Mesodermal cell (in vitro differentiated cells): ENCODE measurements around the gene WDR62.

ENCODE experiments used
- H3K27ac ChIP-seq: 2 replicates; pipeline ENCODE4 v1.7.0; 2013; ENCODE audit warnings: mild to moderate bottlenecking, low read depth, low read length, moderate library complexity; ENCODE audit not compliant: severe bottlenecking
- H3K36me3 ChIP-seq: 2 replicates; pipeline ENCODE4 v1.7.1; 2013; ENCODE audit warnings: mild to moderate bottlenecking, low read length, moderate library complexity; ENCODE audit not compliant: control insufficient read depth, insufficient read depth
- H3K4me1 ChIP-seq: one replicate; pipeline ENCODE4 v1.7.1; 2013; ENCODE audit warnings: mild to moderate bottlenecking, low read length; ENCODE audit not compliant: insufficient read depth, control insufficient read depth, poor library complexity, severe bottlenecking
- H3K4me3 ChIP-seq: 2 replicates; pipeline ENCODE4 v1.7.0; 2013; ENCODE audit warnings: low read length, control low read depth, mild to moderate bottlenecking; ENCODE audit not compliant: insufficient read depth, poor library complexity, severe bottlenecking; ENCODE audit errors: extremely low read depth
- H3K9me3 ChIP-seq: 2 replicates; pipeline ENCODE4 v1.7.1; 2013; ENCODE audit warnings: mild to moderate bottlenecking, low read length, moderate library complexity; ENCODE audit not compliant: control insufficient read depth
- WGBS, 2 experiments: methylation state at CpG; one replicate each; pipeline ENCODE4 v1.1.5; 2013; ENCODE audit warnings: missing lambda C conversion rate in 2 of 2; ENCODE audit not compliant: insufficient coverage in 2 of 2; 5-methylcytosine and 5-hydroxymethylcytosine counted together

The WDR62 gene

GRCh38 chr19:36041831-36042230 lies 12.9 kb upstream of the WDR62 start:
- 9 to 80% methylated on average over 1 of the region's 3 CpGs for WGBS, 2 experiments

GRCh38 chr19:36043952-36044351 lies 10.7 kb upstream of the WDR62 start:
- no peak overlapping the region for H3K27ac ChIP-seq
- H3K4me3 ChIP-seq = no peak overlapping the region
- WGBS, 2 experiments = 100% methylated on average over 2 of the region's 2 CpGs; no CpG with 5 or more reads in 1 of the 2 experiments
- peaks cover 4% of the 10 kb centered on the region for H3K36me3 ChIP-seq
- peaks cover 12% of the 10 kb centered on the region for H3K4me1 ChIP-seq
- H3K9me3 ChIP-seq = no peaks in the 10 kb centered on the region

More at GRCh38 chr19:36041831-36042230, 12.9 kb upstream of the WDR62 start:
- Histone ChIP-seq H3K4me1 (peaks cover 12% of the 10 kb centered on the region), H3K27ac (peak overlapping the region; percentile 78), H3K4me3 (no peak overlapping the region), H3K36me3 (peaks cover 4% of the 10 kb centered on the region), H3K9me3 (no peaks in the 10 kb centered on the region)

GRCh38 chr19:36046443-36047050 lies 8.2 kb upstream of the WDR62 start:
- Histone ChIP-seq H3K4me1 (peaks cover 6% of the 10 kb centered on the region), H3K27ac (no peak overlapping the region), H3K9me3 (no peaks in the 10 kb centered on the region), H3K4me3 (no peak overlapping the region), H3K36me3 (no peaks in the 10 kb centered on the region)
- WGBS, 2 experiments = 90 to 93% methylated on average over 4 to 5 of the region's 5 CpGs

- H3K4me3 ChIP-seq = no peak overlapping the region
- no peaks in the 10 kb centered on the region for H3K4me1 ChIP-seq
- no peak overlapping the region for H3K27ac ChIP-seq
- H3K36me3 ChIP-seq = no peaks in the 10 kb centered on the region
- no peaks in the 10 kb centered on the region for H3K9me3 ChIP-seq
These were observed 6.9 kb upstream of the WDR62 start for GRCh38 chr19:36047835-36048234.

GRCh38 chr19:36049080-36049698 lies 5.5 kb upstream of the WDR62 start:
- no peaks in the 10 kb centered on the region for H3K9me3 ChIP-seq
- no peak overlapping the region for H3K27ac ChIP-seq
- H3K4me3 ChIP-seq = no peak overlapping the region
- no peaks in the 10 kb centered on the region for H3K4me1 ChIP-seq
- WGBS, 2 experiments = 96 to 100% methylated on average over 1 to 3 of the region's 4 CpGs
- no peaks in the 10 kb centered on the region for H3K36me3 ChIP-seq

DNA sequence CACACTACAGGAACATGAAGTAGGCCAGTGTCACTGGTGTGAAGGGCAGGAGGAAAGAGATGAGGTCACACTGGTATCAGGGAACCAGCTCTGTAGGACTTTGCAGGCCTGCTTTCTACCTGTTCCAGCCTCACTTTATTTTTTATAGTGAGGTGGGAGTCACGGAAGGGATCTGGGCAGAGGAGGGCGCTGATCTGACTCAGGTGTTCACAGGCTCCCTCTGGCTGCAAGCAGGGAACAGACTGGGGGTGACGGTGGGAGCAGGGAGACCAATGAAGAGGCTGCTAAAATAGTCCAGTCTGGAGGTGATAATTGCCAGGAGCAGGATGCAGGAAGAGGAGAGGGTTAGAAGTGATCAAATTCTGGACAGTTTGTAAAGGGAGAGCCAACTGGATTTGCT lies 3.5 kb upstream of the WDR62 start:
- Histone ChIP-seq H3K27ac (no peak overlapping the region), H3K4me1 (peaks cover 7% of the 10 kb centered on the region), H3K9me3 (no peaks in the 10 kb centered on the region), H3K4me3 (no peak overlapping the region), H3K36me3 (no peaks in the 10 kb centered on the region)
- WGBS, 2 experiments = 12 to 54% methylated on average over 2 to 3 of the region's 3 CpGs

DNA sequence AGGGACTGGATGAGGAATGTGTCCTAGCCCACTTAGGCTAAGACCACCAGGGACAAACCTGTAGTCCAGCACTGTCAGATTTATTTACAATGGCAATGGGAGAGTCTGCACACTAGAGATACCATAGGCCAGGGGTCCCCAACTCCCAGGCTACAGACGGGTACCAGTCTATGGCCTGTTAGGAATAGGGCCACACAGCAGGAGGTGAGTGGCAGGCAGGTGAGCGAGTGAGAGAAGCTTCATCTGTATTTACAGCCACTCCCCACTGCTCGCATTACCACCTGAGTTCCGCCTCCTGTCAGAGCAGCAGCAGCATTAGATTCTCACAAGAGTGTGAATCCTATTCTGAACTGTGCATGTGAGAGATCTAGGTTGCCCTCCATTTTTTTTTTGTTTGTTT lies 3.1 kb upstream of the WDR62 start:
- Histone ChIP-seq H3K4me3 (no peak overlapping the region), H3K4me1 (peaks cover 9% of the 10 kb centered on the region), H3K9me3 (no peaks in the 10 kb centered on the region), H3K27ac (no peak overlapping the region), H3K36me3 (no peaks in the 10 kb centered on the region)
- 20 to 83% methylated on average over 1 to 4 of the region's 4 CpGs for WGBS, 2 experiments

GRCh38 chr19:36054119-36054732 lies 471 bp upstream of the WDR62 start, which contains the start of gene THAP8:
TSS of gene THAP8 (minus strand) at chr19:36054285. CDS start at chr19:36054217, 68 bp downstream.
- 0 to 1% methylated on average over 46 to 52 of the region's 56 CpGs for WGBS, 2 experiments
- no peaks in the 10 kb centered on the region for H3K9me3 ChIP-seq
- H3K4me3 ChIP-seq = peak within 1 kb of the TSS; percentile 83
- peak within 1 kb of the TSS; percentile 96 for H3K27ac ChIP-seq
- peaks cover 19% of the 10 kb centered on the region for H3K36me3 ChIP-seq
- H3K4me1 ChIP-seq = peaks cover 9% of the 10 kb centered on the region

GRCh38 chr19:36058481-36059179 lies 3.9 kb downstream of the WDR62 start:
- Histone ChIP-seq H3K4me1 (peaks cover 9% of the 10 kb centered on the region), H3K36me3 (peaks cover 59% of the 10 kb centered on the region), H3K9me3 (no peaks in the 10 kb centered on the region), H3K27ac (no peak overlapping the region), H3K4me3 (no peak overlapping the region)
- WGBS, 2 experiments = 94% methylated on average over 10 to 11 of the region's 12 CpGs

- 73 to 100% methylated on average over 1 to 3 of the region's 6 CpGs for WGBS, 2 experiments
- no peak overlapping the region for H3K4me3 ChIP-seq
- H3K27ac ChIP-seq = no peak overlapping the region
- H3K36me3 ChIP-seq = peaks cover 63% of the 10 kb centered on the region
- H3K9me3 ChIP-seq = no peaks in the 10 kb centered on the region
- H3K4me1 ChIP-seq = peaks cover 9% of the 10 kb centered on the region
These were observed 4.6 kb downstream of the WDR62 start for GRCh38 chr19:36059180-36059910.
